ENCODE data around the gene NOXO1. TPM values are rescaled to one million over a fixed set of nuclear protein-coding genes. Genes with fewer than 3 reads are reported as not detected.

The NOXO1 gene
- total RNA-seq, 3 donors from 2014 or later (not counting 1 experiment from before 2014, with no cell fraction given) = not detected

GRCh38 chr16:2003231-2003826, 22.1 kb upstream of the NOXO1 start:
- intact Hi-C loops (cut with micrococcal nuclease) = loop anchor here (10.0 kb wide), 2 partner anchors 481 to 661 kb away; no protein-coding TSS in a partner anchor
- H3K36me3 Mint-ChIP-seq = no peaks in the 10 kb centered on the region
- H3K27me3 ChIP-seq (ENCODE audit: control insufficient read depth, insufficient read depth, low read length) = no peaks in the 10 kb centered on the region
- peaks cover 16 to 41% of the 10 kb centered on the region in 2 donors for H3K4me1 Mint-ChIP-seq
- no peak overlapping the region for H3K27ac Mint-ChIP-seq
- WGBS (ENCODE audit: insufficient coverage) = 82% methylated on average over 7 of the region's 8 CpGs
- no peaks in the 10 kb centered on the region for H3K9me3 ChIP-seq (ENCODE audit: control insufficient read depth, insufficient read depth, low read length)
- peaks cover 39% of the 10 kb centered on the region for H3K36me3 ChIP-seq (ENCODE audit: control insufficient read depth, insufficient read depth, low read length)
- H3K27me3 Mint-ChIP-seq (ENCODE audit: low read depth in 2 of 2) = no peaks in the 10 kb centered on the region
- H3K4me3 Mint-ChIP-seq = no peak overlapping the region
- no peak overlapping the region for H3K27ac ChIP-seq (ENCODE audit: low read length)
- TF ChIP-seq CTCF (IDR thresholded peaks at IDR 0.05) = no peak
- H3K9me3 Mint-ChIP-seq = no peaks in the 10 kb centered on the region
- peaks cover 45% of the 10 kb centered on the region for H3K4me1 ChIP-seq (ENCODE audit: control insufficient read depth, insufficient read depth, low read length)
- H3K4me3 ChIP-seq (ENCODE audit: low read length) = no peak overlapping the region
- no peak for DNase-seq
- ATAC-seq = no peak

DNA sequence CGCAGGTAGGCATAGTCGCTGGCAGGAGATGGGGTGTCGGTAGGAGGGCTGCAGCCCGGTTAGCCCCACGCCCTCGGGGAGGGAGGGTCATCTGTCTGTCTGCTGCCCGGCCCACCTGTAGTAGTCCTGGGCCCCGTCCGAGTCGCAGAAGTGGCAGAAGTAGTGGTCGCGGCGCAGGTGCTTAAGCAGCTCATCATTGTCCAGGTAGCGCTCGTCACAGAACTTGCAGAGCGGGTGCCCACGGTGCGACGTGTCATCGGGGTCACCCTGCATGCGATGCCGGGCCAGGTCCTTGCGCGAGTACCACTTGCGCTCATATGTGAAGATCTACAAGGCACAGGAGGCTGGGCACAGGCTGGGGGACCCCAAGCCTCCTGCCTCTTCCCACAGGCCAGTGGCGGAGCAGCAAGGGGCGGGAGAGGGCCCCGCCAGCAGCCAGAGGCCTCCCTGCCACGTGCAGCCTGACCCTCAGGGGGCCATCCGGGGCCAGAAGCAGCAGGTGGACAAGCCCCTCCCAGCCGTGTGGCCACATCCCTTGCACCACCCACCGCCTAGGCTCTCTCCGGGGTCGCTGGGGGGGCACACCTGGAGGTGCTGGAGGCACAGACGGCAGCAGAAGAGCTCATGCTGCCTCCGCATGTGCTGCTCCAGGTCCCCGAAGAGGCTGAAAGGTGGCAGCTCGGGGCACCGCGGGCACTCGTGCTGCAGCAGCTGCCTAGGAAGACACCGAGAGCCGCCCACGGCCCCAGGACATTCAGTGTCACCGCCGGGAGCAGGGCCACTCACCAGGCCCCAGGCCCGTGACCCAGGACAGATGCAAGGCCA, 21.3 kb upstream of the NOXO1 start:
- 97% methylated on average over 47 of the region's 47 CpGs for WGBS (ENCODE audit: insufficient coverage)
- DNase-seq (no peak), ATAC-seq (no peak)
- H3K27me3 Mint-ChIP-seq (ENCODE audit: low read depth in 2 of 2) = no peaks in the 10 kb centered on the region
- H3K4me3 Mint-ChIP-seq = no peak overlapping the region
- H3K4me1 ChIP-seq (ENCODE audit: control insufficient read depth, insufficient read depth, low read length) = peaks cover 38% of the 10 kb centered on the region
- H3K27me3 ChIP-seq (ENCODE audit: control insufficient read depth, insufficient read depth, low read length) = no peaks in the 10 kb centered on the region
- H3K4me1 Mint-ChIP-seq = peaks cover 9 to 34% of the 10 kb centered on the region in 2 donors
- H3K9me3 ChIP-seq (ENCODE audit: control insufficient read depth, insufficient read depth, low read length) = no peaks in the 10 kb centered on the region
- H3K27ac ChIP-seq (ENCODE audit: low read length) = no peak overlapping the region
- no peak overlapping the region for H3K27ac Mint-ChIP-seq
- intact Hi-C loops (cut with micrococcal nuclease) = loop anchor here (10.0 kb wide), 2 partner anchors 482 to 662 kb away; no protein-coding TSS in a partner anchor
- no peak for TF ChIP-seq CTCF (IDR thresholded peaks at IDR 0.05)
- no peak overlapping the region for H3K4me3 ChIP-seq (ENCODE audit: low read length)
- H3K36me3 ChIP-seq (ENCODE audit: control insufficient read depth, insufficient read depth, low read length) = peaks cover 43% of the 10 kb centered on the region
- no peaks in the 10 kb centered on the region for H3K9me3 Mint-ChIP-seq
- H3K36me3 Mint-ChIP-seq = no peaks in the 10 kb centered on the region

DNA sequence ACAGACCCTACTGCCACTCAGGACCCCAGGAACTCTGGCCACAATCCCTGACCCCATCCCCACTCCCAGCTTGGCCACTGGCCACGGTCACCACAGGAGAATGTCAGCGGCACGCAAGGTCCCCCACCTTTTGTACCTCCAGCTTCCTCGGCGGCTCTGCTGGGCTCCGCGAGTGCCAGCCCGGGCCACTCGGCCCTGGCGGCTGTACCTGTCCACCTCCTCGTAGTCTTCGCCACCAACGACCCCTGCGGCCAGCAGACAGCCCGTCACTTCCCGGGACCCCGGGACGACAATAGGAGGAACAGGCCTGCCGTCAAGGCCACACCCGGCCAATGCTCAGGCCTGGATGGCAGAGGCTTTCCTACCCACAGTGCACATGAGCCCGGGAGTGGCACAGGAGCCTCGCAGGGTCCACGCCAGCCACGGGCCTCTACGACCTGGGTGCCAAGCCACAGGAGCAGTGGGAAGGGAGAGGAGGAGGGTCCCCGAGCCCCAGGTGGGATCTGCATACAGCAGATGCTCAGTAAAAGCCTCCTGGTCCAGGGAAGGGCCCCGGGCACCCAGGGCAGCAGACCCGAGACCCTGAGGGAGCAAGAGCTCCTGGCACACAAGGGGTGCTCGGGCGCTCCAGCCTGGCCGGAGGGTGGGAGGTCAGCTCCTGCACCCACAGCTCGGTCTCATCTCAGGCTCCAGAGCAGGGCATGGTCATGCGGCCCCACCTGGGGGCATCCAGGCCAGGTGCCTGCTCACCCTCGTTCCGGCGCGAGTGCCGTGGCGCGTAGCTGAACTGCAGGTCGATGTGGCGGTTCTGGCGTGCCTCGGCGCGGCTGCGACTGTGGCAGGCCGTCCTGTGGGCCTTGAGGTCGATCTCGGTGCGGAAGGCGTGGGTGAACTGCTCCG, 20.4 kb upstream of the NOXO1 start:
- no peaks in the 10 kb centered on the region for H3K27me3 Mint-ChIP-seq (ENCODE audit: low read depth in 2 of 2)
- H3K9me3 Mint-ChIP-seq = no peaks in the 10 kb centered on the region
- Histone ChIP-seq H3K27ac (ENCODE audit: low read length) (no peak overlapping the region), H3K9me3 (ENCODE audit: control insufficient read depth, insufficient read depth, low read length) (no peaks in the 10 kb centered on the region), H3K4me1 (ENCODE audit: control insufficient read depth, insufficient read depth, low read length) (peaks cover 29% of the 10 kb centered on the region), H3K4me3 (ENCODE audit: low read length) (no peak overlapping the region), H3K36me3 (ENCODE audit: control insufficient read depth, insufficient read depth, low read length) (peaks cover 48% of the 10 kb centered on the region), H3K27me3 (ENCODE audit: control insufficient read depth, insufficient read depth, low read length) (no peaks in the 10 kb centered on the region)
- H3K36me3 Mint-ChIP-seq = no peaks in the 10 kb centered on the region
- TF ChIP-seq CTCF (IDR thresholded peaks at IDR 0.05) = no peak
- no peak overlapping the region for H3K4me3 Mint-ChIP-seq
- ATAC-seq = no peak
- no peak for DNase-seq
- H3K4me1 Mint-ChIP-seq = peaks cover 4 to 25% of the 10 kb centered on the region in 2 donors
- intact Hi-C loops (cut with micrococcal nuclease) = loop anchor here (10.0 kb wide), 2 partner anchors 483 to 663 kb away; no protein-coding TSS in a partner anchor
- no peak overlapping the region for H3K27ac Mint-ChIP-seq
- 98% methylated on average over 53 of the region's 53 CpGs for WGBS (ENCODE audit: insufficient coverage)

Measured in natural killer cell (primary cell).